GM21360 (cell line): ENCODE results near the gene TNFSF11.

ENCODE experiments used
- ATAC-seq: cut with Tn5 transposase; IDR thresholded peaks from one replicate; pipeline ENCODE4 v1.9.1; 2021; ENCODE audit warnings: mild to moderate bottlenecking, moderate library complexity; ENCODE audit not compliant: unreplicated experiment

Gene TNFSF11

GRCh38 chr13:42574011-42574410 lies at the start of gene TNFSF11:
TNFSF11 (plus strand) TSS chr13:42574152; CDS start chr13:42574304, 152 bp downstream.
- peak; percentile 27 for ATAC-seq

- ATAC-seq: no peak
Measured at GRCh38 chr13:42524487-42525034, 49.4 kb upstream of the TNFSF11 start.

- ATAC-seq: no peak
Measured at GRCh38 chr13:42525035-42525504, 48.9 kb upstream of the TNFSF11 start.

GRCh38 chr13:42526276-42526675 lies 47.7 kb upstream of the TNFSF11 start:
- ATAC-seq: no peak

GRCh38 chr13:42526804-42527203 lies 47.1 kb upstream of the TNFSF11 start:
- ATAC-seq: no peak

GRCh38 chr13:42532561-42533335 lies 41.2 kb upstream of the TNFSF11 start:
- no peak for ATAC-seq

- ATAC-seq: no peak
Measured at GRCh38 chr13:42533336-42533591, 40.7 kb upstream of the TNFSF11 start.

GRCh38 chr13:42534785-42535184 lies 39.2 kb upstream of the TNFSF11 start:
- no peak for ATAC-seq

- no peak for ATAC-seq
Measured at GRCh38 chr13:42538996-42539395, 35.0 kb upstream of the TNFSF11 start.

- no peak for ATAC-seq
Measured at GRCh38 chr13:42539670-42540069, 34.3 kb upstream of the TNFSF11 start.

- ATAC-seq: no peak
Measured at GRCh38 chr13:42543215-42543797, 30.6 kb upstream of the TNFSF11 start.

GRCh38 chr13:42544246-42544926 lies 29.6 kb upstream of the TNFSF11 start:
- no peak for ATAC-seq

- ATAC-seq: no peak
Measured at GRCh38 chr13:42545842-42546241, 28.1 kb upstream of the TNFSF11 start.

- ATAC-seq: no peak
Measured at GRCh38 chr13:42547612-42548011, 26.3 kb upstream of the TNFSF11 start.

GRCh38 chr13:42548731-42549551 lies 25.0 kb upstream of the TNFSF11 start:
- peak; percentile 95 for ATAC-seq

GRCh38 chr13:42549552-42549936 lies 24.4 kb upstream of the TNFSF11 start:
- peak; percentile 3 for ATAC-seq

GRCh38 chr13:42551611-42552010 lies 22.3 kb upstream of the TNFSF11 start:
- ATAC-seq: no peak

GRCh38 chr13:42553098-42554046 lies 20.6 kb upstream of the TNFSF11 start:
- ATAC-seq: no peak

GRCh38 chr13:42559057-42559456 lies 14.9 kb upstream of the TNFSF11 start:
- no peak for ATAC-seq
